NCI-H2196 (cell line): ENCODE data around the gene FBXO21.
"Not testable (repeated sequence)": the region's sequence is repeated elsewhere in the genome, so short reads cannot be mapped to it uniquely, and the experiment has no call there.

ENCODE experiments used
- DNase-seq: peaks from one replicate; lab custom pipeline; 2025; ENCODE audit not compliant: unreplicated experiment; lab: John Stamatoyannopoulos, UW

The FBXO21 gene, protein sequence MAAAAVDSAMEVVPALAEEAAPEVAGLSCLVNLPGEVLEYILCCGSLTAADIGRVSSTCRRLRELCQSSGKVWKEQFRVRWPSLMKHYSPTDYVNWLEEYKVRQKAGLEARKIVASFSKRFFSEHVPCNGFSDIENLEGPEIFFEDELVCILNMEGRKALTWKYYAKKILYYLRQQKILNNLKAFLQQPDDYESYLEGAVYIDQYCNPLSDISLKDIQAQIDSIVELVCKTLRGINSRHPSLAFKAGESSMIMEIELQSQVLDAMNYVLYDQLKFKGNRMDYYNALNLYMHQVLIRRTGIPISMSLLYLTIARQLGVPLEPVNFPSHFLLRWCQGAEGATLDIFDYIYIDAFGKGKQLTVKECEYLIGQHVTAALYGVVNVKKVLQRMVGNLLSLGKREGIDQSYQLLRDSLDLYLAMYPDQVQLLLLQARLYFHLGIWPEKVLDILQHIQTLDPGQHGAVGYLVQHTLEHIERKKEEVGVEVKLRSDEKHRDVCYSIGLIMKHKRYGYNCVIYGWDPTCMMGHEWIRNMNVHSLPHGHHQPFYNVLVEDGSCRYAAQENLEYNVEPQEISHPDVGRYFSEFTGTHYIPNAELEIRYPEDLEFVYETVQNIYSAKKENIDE

DNA sequence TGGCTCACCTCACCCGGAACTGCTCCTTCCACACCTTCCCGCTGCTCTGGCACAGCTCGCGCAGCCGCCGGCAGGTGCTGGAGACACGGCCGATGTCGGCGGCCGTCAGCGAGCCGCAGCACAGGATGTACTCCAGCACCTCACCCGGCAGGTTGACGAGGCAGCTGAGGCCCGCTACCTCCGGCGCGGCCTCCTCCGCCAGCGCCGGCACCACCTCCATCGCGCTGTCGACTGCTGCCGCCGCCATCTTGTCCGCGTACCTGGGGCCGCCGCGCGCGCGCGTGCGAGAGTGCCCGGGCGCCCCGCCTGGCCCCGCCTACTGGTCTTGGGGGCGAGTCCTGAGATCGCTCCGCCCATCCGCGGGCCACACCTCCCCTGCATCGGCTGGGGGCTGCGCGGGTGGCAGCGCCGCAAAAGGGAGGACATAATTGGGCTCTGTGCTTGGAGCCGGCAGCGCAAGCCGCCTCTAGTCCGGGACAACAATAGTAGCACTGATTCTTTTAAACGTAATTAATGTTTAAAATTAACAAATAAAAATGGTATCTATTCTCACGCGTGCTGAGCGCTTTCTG, at the start of gene FBXO21:
FBXO21 (minus strand) TSS at position 261 of the 572 bp plus-strand sequence; CDS start at position 247, 14 bp downstream.
- DNase-seq: peak; percentile 91

DNA sequence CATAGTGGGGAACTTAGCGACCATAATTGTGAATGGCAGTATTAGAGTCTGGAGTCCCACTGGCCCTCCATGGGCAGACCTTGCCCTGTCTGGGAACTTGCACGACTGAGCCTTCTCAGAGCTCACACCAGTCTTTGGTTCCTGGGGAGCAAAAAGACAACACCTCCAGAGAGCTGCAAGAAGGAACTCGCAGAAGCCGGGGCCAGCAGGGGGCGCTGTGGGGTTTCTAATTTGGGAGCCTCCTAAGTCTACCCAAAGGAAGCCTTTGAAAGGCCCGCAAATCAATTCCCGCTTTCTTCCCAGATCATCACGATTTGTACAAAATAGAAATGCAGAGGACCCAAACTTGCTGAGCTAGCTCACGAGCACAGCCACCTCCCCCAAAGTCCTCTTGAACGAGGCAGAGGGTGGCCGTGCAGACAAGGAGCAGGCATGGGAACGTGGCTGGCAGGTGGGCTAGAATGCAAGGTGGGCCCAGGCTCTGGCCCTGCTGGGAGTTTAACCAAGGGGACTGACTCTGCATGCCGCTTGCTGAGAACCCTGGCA, 46.3 kb upstream of the FBXO21 start:
- DNase-seq: peak; percentile 85

DNA sequence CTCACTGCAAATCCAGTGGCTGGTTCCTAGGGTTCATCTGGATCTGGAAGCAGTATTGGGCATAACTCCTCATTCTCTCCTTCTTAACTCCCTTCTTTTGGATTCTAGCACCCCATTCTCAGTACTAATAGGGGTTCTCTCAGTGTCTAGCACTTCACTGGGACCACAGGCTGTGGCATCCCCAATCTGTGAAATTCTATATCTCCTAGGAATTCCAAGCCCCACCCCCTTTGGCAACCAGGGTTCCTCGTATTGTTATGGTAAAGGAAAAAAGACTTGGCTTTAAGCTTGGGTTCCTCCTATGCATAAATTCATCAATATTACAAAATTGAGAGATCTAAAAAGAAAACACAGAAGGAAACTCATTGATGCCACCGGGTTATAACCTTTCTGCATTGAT, 45.0 kb upstream of the FBXO21 start:
- DNase-seq: no peak

DNA sequence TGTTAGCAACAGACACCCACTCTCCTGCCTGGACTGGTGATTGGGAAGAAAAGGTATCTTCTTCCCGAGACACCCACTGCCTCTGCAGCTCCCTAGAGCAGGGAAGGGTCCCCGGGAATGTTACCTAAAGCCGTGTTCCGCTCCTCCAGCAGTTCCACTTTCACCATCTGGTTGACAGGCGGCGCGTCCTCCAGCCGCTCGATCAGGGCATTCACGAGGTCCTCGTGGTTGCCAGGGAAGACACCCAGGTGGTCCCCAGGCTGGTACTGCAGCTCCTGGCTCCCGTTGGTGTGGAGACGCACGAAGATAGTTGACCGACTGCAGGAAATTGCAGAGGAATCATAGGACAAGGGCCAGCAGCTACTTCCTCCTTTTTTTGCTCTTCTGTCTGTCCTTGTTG, 44.2 kb upstream of the FBXO21 start:
- DNase-seq: no peak

DNA sequence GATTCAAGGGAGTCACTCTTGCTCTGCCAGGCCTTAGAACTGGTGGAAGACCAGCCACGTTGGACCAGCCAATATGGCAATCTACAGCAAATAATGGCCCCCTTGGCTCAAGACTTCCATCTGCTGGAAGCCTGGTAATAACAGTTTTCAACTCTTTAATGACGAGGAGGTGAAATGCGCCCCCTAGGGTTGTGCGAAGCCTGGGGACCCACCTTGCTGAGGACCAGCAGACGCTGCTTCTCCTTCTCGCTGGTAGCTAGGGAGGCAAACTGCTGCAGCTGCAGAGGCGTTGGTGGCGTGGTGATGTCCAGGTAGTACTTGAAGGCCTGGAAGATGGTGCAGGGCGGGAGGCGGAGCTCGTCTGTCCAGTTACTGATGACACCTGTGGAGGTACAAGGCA, 41.5 kb upstream of the FBXO21 start:
- DNase-seq: no peak

DNA sequence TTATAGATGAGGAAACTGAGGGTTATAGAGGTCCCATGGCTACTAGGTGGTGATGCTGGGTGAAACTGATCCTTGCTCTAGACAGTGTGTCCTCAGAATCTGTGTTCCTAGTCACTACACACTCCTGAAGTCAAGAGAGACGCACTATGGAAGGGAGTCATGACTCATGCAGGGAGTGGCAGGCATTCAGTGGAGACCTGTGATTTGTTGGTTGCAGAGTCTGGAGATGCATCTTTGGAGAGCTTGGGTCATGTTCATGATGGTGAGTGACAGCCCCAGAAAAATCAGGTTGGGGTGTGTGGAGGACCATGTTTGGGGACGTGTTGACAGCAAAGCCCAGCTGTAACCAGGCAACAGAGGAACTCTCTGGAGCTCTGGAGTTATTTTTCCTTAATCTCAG, 38.0 kb upstream of the FBXO21 start:
- DNase-seq: no peak

DNA sequence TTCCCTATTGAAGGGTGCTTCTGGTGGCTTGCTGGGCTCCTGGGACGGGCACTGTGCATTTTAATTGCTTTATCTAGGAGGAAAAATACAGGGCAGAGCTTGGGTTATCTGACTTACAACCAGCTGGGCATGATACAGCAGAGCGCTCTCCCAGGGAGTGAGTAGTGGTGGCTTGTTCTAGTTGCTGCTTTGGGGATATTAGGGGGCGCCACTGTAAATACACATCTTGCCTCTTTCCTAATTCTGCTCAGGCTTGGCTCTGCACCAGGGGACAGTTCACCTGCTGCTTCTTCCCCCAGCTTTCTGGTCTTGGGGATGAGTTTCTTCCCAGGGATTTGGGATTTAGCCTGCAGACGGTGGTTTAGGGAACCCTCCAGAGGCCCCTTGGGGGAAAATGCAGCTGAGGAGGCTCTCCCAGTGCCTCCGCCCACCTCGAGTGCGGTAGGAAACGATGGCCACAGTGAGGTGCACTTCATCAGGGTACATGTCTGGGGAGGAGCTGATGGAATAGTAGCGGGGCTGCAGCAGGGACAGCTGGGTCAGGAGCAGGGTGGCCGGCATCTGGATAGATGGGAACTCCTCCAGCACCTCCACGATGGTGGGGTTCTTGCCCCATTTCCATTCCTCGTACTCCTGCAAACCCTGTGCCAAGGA, 36.9 kb upstream of the FBXO21 start:
- no peak for DNase-seq

DNA sequence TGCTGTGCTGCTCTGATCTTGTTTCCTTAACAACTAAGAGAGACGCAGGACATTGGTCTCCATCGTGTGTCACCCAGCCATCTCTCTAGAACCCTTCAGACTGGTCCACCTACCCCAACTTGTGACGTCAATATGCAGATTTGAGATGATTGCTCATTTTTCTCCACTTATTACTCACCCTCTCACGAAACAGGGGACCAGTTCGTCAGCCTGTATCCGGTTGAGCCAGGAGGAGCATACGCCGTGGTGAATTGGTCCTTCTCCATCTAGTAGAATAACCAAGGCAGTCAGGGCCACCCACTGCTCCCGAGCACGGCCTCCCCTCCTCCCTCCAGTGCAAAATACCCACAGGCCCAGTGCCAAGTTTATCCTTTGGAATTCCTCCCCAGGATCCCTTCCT, 36.2 kb upstream of the FBXO21 start:
- DNase-seq: no peak

DNA sequence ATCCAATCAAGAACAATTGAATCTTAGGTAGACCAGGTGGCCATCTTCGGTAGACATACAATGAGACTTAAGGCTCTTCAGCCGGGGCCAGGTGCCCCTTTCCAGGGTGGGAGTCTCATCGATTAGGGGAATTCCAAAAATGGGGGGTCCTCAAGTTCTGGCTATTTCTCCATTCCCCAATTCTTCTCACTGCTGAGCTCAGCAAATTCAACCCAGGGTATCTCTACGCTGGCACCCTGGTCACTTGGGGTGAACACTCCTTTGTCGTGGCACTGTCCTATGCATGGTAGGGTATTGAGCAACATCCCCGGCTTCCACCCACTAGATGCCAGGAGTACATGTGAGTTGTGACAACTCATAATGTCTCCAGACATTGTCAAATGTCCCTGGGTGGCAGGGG, 34.9 kb upstream of the FBXO21 start:
- DNase-seq: no peak

DNA sequence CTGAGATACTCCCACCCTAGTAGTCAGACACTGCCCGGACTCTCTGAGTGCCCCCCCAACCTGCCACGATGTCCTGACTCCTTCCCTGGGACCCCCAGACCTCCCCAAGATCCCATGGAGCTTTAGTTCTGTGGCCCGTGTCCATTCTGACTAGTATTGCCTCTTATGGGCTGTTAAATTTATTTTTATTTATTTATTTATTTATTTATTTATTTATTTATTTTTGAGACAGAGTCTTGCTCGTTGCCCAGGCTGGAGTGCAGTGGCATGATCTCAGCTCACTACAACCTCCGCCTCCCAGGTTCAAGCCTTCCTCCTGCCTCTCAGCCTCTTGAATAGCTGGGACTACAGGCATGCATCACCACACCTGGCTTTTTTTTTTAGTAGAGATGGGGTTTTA, 30.7 kb upstream of the FBXO21 start:
- not testable (repeated sequence) for DNase-seq

DNA sequence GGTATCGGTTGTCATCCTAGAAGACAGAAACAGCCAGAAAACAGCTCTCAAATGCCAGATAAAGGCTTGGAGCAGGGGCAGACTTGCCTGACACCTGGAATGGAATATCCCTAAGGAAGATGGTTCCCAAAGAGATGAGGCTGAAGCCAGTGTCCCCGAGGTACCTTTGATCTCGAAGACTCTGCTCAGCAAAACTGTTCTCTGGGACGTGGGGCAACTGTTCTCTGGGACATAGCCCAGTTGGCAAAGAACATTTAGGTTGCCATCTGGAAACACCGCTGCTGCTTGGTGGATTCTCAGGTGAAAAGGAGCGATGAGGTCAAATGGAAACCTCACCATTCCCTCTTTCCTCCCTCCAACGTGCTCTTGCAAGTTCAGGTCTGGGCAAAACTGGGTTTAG, 27.9 kb upstream of the FBXO21 start:
- no peak for DNase-seq

DNA sequence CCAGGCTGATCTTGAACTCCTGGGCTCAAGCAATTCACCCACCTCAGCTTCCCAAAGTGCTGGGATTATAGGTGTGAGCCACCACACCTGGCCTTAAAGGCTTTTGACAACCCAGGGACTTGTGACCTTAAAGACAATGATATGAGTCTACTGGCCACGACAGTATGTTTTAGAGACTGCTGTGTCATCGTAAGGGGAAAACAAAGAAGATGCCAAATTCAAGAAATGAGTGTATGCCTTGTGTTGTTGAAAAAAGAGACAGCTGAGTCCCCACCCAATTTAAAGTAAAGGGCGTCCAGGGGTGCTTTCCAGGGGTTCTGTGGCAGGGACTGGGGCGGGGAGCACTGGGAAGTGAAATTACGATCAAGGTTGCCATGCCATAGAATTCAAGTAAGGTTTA, 26.4 kb upstream of the FBXO21 start:
- DNase-seq: no peak

DNA sequence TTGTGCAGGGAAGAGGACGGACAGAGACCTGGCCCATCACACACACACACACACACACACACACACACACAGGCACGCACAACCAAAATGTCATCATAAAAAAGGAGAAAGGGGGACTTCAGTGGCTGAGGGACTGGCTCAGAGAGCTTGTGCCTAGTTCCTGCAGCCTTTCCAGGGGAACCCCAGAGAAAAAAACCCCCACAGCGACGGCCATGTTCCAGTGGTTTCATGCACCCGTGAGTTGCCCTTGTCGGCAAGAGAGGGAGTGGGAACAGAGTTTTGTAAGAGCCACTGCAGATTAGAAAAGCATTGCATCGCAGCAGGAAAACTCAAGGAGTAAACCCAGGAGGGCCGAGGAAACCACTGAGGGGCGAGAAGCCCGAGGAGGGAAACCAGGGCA, 24.5 kb upstream of the FBXO21 start:
- no peak for DNase-seq

DNA sequence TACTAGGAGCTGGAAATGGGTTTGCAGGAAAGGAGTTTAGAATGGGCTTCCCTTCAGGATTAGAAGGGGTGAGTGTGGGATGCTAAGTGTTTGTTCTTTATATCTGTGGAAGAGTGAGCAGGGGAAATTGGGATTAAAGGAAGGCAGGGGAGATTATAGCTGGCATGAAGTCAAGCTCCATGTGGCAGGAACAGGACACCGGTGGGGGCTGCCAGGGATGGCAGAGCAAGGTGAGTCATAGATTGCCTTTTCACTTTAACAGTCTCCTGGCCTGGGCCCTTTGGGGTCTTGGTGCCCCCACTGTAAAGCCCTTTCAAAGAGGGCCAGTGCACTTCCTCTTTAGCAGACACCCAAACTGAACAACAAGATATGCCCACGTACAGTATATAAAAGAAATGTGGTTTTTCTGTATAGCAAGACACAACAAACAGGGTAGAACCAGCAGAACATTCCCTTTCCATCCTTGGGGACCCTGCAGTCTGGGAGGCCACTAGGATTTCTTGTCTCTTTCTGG, 23.1 kb upstream of the FBXO21 start:
- DNase-seq: no peak

DNA sequence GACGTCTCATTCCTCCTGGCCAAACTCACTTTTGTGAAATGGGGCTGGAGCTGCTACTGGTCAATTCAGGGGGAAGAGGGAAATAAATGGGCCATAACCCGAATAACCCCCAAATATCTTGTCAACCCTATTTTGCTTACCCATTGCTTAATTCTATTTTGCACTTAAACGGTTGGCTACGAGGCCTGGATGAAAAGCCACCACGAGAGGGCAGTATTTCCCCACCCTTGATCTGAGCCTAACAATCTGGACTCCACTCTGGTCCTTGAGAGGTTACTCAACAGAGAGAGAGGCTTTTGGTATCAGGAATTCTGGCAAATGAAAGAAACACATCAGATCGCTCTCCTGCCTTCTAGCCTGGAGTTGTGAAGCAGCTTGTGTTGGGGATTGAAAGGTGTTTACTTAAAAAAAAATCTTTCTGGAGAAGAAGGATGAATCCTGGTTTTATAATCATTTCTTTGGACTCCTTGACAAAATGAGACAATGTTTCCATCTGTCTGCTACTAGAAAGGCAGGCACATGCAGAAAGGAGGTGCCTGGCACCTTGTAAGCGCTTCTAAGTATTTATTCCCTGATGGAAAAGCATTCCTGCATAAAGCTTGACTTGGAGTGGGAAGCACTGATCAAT, 22.4 kb upstream of the FBXO21 start:
- DNase-seq: peak; percentile 80

DNA sequence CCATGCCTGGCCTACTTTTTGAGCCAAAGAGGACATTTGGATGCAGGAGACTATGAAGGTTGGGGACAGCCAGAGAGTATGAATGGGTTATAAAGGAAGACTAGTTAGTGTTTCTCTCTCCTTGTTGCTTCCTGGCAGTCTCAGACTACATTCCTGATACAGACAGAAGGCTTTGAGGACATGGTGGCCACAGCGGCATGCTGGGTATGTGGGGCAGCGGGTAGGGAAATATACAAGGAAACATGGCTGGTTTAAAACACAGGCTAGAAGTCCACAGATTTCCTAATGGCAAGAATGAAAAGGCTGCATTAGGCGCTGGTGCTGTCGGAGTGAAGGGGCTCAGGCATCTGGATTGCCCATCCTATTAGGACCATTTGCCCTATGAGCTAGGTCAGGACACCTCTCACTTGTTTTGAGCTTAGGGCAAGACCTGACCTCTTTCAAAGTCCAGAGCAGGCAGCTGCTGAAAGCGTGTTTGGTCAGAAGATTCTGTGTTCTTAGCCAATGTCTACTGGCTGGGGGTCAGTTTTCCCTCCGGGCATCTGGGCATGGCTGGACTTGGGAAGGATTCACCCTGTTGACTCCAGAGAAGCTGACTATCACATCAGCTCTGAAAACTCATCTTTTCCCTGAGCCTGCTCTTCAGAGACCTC, 20.1 kb upstream of the FBXO21 start:
- DNase-seq: no peak

DNA sequence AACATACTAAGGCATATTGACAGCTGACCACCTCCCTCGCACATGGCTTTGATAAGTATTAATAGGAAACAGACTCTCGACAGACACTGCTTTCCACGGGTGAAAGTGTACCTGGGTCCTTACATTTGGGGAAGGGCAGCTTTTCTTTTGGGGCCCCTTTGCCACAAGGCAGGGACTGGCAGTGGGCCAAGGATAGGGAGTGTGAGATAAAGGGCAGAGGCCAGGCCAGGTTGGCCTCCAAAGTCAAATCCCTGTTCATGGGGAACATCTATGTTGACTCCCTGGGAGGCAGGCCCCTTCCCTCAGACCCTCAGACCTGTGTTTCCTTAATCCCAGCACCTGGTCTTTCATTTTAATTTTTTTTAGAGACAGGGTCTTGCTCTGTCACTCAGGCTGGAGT, 19.4 kb upstream of the FBXO21 start:
- no peak for DNase-seq

DNA sequence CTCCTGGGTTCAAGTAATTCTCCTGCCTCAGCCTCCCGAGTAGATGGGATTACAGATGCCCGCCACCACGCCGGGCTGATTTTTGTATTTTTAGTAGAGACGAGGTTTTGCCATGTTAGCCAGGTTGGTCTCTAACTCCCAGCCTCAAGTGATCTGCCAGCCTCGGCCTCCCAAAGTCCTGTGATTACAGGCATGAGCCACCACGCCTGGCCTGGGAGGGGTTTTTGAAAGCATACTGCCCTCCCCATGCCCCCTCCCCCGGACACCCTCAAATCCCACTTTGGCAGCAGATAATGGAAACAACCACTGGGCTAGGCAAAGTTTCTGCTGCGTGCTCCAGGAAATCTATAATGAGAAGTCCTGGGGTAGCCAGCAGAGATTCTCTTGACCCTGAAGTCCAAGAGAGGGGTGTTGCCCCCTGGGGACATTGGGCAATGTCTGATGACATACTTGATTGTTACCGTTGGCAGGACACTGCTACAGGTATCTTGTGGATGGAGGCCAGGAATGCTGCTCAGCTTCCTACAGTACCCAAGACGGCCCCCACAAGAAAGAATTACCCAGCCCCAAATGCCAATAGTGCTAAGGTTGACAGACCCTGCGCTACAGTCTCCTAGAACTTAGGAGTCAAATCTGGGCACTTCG, 18.7 kb upstream of the FBXO21 start:
- no peak for DNase-seq

DNA sequence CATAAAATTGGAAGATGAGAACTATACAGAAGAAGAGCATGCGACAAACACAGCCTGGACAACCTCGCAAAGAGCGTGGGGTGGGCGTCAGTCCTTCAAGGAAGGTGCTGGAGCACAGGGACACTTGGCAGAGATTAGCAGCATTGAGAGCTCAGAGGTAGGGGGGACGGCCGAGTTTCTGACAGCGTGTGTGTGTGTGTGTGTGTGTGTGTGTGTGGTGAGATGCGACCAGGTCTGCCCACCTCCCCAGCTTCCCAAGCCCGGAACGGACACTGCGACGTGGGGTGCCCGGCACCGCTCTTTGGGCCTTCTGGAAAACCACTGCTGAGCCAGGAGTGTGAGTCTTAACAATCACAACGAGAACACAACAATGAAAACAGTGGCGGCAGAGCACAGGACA, 17.9 kb upstream of the FBXO21 start:
- DNase-seq: no peak

DNA sequence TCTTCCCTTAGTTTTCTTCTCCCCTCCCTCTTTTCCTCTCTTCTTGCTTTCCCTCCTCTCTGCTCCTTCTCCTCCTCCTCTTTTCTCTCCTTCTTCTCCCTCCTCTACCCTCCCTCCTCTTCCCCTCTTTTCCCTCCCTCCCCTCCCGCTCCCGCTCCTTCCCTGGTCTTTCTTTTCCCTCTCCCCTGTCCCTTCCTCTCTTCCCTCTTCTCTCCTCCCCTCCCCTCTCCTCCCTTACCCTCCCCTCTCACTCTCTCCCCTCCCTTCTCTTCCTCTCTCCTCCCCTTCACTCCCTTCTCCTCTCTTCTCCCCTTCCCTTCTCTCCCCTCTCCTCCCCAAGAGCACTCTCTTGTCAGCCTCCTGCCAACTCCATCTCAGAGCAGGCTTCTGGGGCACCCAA, 17.4 kb upstream of the FBXO21 start:
- no peak for DNase-seq
